ENCODE results near the gene CCL4. TPM values are rescaled to one million over a fixed set of nuclear protein-coding genes. Genes with fewer than 3 reads are reported as not detected.

The CCL4 gene
- total RNA-seq, 1 experiment from 2014 or later: not detected

DNA sequence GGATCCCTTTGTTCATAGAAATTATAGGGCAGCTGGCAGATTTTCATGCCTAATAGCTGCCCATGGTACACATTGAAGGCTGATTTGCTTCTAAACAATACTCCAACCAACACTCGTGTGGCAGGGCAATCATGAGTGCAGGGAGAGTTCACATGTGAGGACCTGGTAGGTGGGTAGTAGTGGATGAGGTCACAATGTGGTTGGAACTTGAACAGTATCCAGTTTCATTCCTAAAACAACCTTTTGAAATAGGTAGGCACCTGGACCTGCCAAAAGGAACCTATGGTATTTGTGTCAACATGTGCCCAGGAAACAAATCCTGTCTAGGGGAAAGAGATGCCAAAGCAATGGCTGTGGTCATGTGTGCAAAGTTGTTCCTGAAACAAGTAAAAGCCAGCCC lies 32.8 kb downstream of the CCL4 start:
- DNase-seq (ENCODE audit: extremely low read depth, low read depth): no peak

DNA sequence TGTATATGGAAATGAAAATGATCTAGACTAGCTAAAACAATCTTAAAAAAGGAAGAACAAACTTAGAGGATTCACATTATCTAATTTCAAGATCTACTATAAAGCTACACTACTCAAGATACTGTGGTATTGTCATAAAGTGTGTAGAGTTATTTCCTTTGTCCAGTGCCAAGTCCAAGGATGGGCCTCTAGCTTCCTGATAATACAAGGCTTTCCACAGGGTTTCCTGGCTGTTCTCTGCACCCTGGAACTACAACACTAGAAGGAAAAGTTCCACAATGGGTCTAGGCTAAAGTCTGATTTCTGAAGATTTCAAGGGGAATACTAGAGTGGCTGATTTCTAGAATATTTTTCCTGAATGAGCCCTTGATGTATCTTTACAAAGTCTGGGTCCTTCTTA lies 38.6 kb downstream of the CCL4 start:
- DNase-seq (ENCODE audit: extremely low read depth, low read depth): no peak

DNA sequence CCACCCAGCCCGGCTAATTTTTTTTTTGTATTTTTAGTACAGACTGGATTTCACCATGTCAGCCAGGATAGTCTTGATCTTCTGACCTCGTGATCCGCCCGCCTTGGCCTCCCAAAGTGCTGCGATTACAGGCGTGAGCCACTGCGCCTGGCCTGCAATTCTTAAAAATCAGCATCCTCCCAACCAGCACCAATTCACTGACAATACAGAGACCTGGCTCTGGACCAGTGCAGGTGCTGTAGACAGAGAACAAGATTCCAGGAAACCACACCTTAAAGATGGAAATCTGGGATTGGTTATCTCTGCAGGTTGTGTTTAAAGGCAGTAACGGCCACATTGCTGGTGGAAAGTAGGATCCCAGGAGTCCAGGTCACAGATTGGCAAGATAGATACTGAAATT lies 39.2 kb downstream of the CCL4 start:
- DNase-seq (ENCODE audit: extremely low read depth, low read depth): no peak

DNA sequence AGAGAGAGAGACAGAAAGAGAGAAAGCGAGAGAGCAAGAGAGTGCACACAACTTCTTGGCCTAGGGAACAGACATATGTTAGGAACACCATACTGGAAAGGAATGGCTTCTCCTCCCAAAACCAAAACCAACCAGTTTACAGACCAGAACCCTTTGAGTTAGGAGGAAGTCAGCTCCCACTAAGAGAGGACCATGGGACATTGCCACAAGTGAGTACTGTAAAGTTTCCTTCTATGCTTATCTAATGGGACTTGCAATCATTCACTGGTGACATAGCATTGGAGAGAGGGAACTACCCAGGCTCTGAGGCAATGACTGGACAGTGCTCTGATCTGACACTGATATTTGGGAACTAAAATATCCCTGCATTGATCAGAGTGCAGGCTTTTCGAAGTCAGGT lies 40.4 kb downstream of the CCL4 start:
- no peak for DNase-seq (ENCODE audit: extremely low read depth, low read depth)

DNA sequence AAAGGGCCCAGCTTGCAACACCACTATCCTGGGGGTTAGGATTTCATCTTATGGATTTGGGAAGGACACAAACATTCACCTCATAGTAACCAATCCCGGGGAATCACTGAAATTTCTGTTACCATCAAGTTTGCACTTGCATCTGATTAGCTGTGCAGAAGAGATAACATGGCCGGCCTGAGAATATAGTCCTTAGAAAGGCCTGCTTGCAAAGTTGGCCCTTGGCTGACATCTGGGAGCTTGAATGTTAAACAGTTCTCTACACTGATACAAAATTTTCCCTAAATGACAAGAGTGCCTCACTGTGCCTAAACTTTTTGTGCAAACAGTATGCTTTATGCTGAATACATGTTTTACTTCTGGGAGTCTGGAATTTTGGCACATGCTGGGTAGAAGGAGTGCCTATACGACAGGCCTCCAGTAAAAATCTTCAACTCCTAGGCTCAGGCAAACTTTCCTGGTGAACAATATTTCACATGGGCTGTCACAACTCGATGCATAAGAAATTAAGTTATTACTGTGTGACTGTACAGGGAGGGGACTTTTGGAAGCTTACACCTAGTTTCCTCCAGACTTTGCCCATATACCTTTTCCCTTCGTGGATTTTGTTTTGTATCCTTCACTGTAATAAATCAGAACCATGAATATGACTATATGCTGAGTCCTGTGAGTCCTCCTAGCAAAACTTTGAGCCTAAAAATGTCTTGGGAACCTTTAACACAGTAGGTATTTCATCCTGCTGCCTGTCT lies 41.5 kb downstream of the CCL4 start:
- no peak for DNase-seq (ENCODE audit: extremely low read depth, low read depth)

DNA sequence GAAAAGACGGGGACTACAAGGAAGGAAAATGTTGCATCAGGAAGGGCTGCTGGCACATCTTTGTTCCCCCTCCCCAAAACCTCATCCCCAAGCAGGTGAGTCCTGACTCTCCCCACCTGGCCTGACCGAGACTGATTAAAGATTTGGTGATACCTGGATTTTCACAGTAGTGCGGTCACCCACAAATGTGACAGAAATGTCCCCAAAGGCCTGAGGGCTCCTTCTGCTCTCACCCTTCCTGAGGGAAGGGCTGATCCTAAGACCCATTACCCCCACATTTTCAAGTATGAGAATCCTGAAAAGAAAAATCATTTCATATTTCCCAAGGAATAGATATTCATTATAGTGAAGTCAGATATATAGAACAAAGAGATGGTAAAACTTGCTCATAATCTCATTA lies 44.0 kb downstream of the CCL4 start:
- DNase-seq (ENCODE audit: extremely low read depth, low read depth): no peak

DNA sequence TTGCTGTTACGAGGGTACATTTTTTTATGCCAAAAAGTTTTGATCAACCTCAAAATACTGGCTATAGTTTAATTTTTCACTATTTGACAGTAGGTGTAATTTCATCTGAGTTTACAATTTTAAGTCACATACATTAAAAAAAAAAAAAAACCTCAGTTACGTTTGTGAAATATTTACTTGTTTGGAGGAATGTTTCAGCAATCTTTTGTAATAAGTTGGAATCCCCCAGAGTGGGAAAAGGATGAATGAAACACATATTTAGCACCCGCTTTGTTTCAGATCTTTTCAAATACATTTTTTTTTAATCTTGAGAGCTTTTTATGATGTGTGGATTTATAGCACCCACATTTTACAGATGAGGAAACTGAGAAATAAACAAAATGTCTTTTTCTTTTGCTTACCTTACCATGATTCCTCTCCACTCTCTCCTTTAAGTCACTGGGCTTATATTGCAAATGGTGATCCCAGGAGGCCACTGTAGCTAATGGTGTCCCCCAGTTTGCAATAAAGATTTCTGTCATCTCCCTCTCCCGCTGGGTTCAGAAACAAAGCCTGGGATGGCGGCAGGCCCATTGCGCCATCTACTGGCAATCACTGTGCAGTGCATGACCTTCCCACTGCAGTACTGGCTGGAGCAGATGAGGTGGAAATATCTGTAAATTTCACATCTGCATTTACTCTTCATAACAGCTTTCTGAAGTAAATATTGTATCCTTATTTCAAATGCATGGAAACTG lies 45.1 kb downstream of the CCL4 start:
- peak; percentile 67 for DNase-seq (ENCODE audit: extremely low read depth, low read depth)

DNA sequence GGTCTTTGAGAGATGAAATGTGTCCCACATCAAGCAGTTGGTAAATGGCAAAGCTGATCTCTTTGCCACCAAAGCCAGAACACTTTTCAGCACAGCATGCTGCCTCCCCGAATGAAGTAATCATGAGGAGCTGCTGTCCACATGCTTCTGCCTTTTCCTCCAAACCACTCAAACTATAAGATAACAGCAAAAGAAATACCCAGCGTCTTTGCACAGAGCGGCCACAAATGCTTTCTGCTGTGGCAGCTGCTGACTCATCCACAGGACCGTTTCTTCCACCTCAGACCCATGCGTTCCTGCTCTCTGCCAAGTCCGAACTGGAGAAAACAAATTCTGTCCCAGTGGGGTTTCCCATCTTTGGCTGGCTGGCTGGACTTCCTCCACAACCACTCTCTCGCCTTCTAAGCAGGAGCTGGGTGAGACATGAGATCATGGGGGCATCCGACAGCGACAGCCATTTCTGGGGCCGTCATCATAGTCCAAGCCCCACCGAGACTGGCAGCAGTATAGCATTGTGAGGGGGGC lies 45.7 kb downstream of the CCL4 start:
- no peak for DNase-seq (ENCODE audit: extremely low read depth, low read depth)

DNA sequence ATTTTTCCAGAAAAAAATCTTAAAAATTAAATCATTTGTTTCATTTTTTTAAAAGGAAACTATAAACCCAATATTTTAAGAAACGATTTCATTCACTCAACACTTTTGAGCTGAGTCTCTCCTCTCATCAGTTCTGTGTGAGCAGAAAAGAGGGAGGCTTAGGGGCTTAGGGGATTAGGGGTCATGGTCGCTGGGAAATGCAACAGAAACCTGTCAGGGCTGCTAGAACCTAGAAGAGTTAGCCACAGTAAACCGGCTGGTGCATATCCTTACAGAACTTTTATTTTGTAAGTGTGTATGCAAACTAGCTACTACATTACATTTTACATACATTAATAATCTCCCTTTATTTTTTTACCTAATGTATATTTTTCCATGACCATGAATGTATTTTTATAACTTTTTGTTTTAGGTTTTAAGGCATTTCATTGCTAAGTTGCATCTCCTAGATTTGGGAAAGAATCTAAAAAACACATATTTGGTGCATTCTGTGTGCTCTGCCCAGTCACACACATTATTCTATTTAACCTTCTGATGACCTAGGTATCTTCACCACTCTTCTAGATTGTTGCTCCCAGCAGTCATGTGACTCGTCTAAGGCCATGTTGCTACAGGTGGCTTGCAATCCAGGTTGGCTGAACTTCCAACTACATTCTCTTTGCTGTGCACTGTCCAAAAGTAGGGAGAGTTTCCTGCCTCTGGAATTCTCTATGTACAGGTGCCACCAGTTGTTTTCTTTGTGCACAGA lies 48.4 kb downstream of the CCL4 start:
- DNase-seq (ENCODE audit: extremely low read depth, low read depth): no peak

DNA sequence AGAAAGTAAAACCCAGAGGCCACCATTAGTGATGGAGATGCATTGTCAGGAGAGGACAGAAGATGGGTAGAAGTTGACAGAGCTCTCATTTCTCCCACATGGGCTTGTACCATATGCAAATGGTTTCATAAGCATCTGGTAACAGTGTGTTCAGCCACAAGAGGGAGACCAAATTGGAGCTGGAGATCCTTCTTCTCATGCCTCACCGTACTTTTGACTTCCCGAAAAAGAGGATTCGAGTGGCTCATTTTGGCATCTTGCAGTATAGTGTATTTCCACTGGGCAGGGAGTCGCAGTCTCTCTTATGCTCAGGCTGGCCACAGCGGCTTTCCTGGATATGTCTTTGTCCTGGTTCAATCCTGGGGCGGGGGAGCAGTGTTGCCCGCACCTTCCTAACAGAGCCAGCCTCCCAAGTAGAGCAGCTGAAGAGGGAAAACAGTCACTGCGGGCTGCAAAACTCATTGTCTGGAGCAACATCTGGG lies 49.1 kb downstream of the CCL4 start:
- no peak for DNase-seq (ENCODE audit: extremely low read depth, low read depth)

DNA sequence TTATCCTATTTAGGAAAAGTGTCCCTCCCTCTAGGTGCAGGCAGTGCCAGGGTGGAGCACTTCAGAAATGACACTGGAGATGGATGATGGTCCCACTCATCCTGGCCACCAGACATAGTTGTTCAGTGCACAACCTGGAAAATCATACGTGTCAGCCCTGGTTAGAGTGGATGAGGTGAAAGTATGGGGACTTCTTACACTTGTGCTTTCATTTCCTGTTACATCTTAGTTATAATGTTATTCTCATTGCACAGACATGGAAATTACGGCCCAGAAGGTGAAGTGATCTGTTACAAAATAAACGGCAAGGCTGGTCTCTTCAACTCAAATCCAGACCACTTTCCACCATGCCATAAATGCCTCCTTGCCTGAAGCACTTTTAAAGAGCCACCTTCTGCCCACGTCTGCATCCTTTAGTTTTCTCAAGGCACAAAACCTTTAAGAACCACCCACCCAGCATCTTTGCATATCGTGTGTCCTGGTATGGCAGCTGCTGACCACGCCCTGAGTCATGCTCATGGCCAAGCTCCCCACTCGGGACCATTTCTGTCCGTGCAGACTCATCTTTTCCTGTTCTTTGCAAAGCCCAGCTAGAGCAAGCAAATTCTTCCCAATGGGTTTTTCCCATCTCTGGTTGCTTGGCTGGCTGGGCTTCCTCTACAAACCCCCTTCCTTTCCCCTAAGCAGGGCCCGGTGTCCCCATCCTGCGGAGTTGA lies 50.4 kb downstream of the CCL4 start:
- no peak for DNase-seq (ENCODE audit: extremely low read depth, low read depth)

Small RNA genes lying within 50 kb of the gene (small RNA-seq; reads per million reads assigned to genes)
- gene RN7SL301P: 0 reads per million in 2 experiments

Other genes with a start within 250 kb of the CCL4 start
- gene HEATR9, start 234.9 kb upstream of the CCL4 start, total RNA-seq (2014; rRNA removed; shearing (Covaris generic)): not detected in 2 replicates
- not detected in 2 replicates for gene CCL5, start 223.5 kb upstream of the CCL4 start, total RNA-seq (2014; rRNA removed; shearing (Covaris generic))
- 3.2 and 5.2 TPM in 2 replicates for gene RDM1, start 173.1 kb upstream of the CCL4 start, total RNA-seq (2014; rRNA removed; shearing (Covaris generic))
- not detected in 2 replicates for gene LYZL6, start 160.1 kb upstream of the CCL4 start, total RNA-seq (2014; rRNA removed; shearing (Covaris generic))
- not detected in 2 replicates for gene CCL16, start 122.3 kb upstream of the CCL4 start, total RNA-seq (2014; rRNA removed; shearing (Covaris generic))
- not detected in 2 replicates for gene CCL14, start 117.1 kb upstream of the CCL4 start, total RNA-seq (2014; rRNA removed; shearing (Covaris generic))
- gene CCL15, start 102.3 kb upstream of the CCL4 start, total RNA-seq (2014; rRNA removed; shearing (Covaris generic)): not detected in 2 replicates
- not detected in 2 replicates for gene CCL23, start 85.9 kb upstream of the CCL4 start, total RNA-seq (2014; rRNA removed; shearing (Covaris generic))
- gene CCL18, start 39.6 kb upstream of the CCL4 start, total RNA-seq (2014; rRNA removed; shearing (Covaris generic)): not detected in 2 replicates
- not detected in 2 replicates for gene CCL3, start 13.7 kb upstream of the CCL4 start, total RNA-seq (2014; rRNA removed; shearing (Covaris generic))
- gene TBC1D3B, start 72.8 kb downstream of the CCL4 start, total RNA-seq (2014; rRNA removed; shearing (Covaris generic)): 0.58 and 0.97 TPM in 2 replicates
- not detected in 2 replicates for gene CCL3L1, start 92.9 kb downstream of the CCL4 start, total RNA-seq (2014; rRNA removed; shearing (Covaris generic))
- gene CCL4L2, start 107.2 kb downstream of the CCL4 start, total RNA-seq (2014; rRNA removed; shearing (Covaris generic)): not detected in 2 replicates
- not detected in 2 replicates for gene TBC1D3I, start 160.7 kb downstream of the CCL4 start, total RNA-seq (2014; rRNA removed; shearing (Covaris generic))
- not detected in 2 replicates for gene TBC1D3G, start 220.1 kb downstream of the CCL4 start, total RNA-seq (2014; rRNA removed; shearing (Covaris generic))

Measured in NCI-H460 (cell line).